Breast epithelium (tissue), 3 donors: ENCODE results near the gene CROCC2.

Experiments used
- CTCF ChIP-seq, 3 donors: fragments of 450-650 bp; IDR thresholded peaks; one replicate each; pipeline ENCODE4 v1.5.1; 2016 to 2017; ENCODE audit warnings: antibody characterized with exemption in 3 of 3, mild to moderate bottlenecking in 3 of 3, moderate library complexity in 3 of 3
- POLR2AphosphoS5 ChIP-seq, 3 donors: sonication (generic); formaldehyde crosslinking; IDR thresholded peaks; one replicate each; pipeline ENCODE4 v1.6.1; 2017; ENCODE audit warnings: antibody characterized with exemption in 3 of 3

GRCh38 chr2:240888130-240888889 is 17.8 kb upstream of the CROCC2 start:
- TF ChIP-seq POLR2AphosphoS5 (IDR thresholded peaks at IDR 0.05): no peak
- no peak for TF ChIP-seq CTCF (IDR thresholded peaks at IDR 0.05)
